HuH-7.5 (cell line): Measurements from ENCODE around the gene PARD3B.

Source experiments
- DNase-seq: peaks from one replicate; pipeline ENCODE4 v3.0.0; 2011; ENCODE audit warnings: low spot score

PARD3B gene

DNA sequence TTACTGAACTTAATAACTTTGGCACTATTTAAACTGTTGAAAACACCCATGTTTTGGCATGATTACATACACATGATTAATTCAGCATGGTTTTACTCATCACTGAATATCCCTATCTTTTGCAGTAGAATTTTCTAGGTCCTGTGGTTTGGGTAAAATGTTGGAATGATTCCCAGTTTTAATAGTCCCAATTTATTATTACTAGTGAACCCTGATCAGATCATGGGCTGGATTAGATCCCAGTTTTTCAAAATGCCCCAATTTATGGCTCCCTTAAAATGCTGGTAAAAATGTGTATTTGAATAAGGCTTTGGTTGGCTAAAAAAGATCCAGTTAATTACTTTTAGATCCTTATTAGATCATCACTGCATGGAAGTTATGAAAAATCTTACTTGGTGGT lies 863.4 kb downstream of the PARD3B start:
- no peak for DNase-seq

DNA sequence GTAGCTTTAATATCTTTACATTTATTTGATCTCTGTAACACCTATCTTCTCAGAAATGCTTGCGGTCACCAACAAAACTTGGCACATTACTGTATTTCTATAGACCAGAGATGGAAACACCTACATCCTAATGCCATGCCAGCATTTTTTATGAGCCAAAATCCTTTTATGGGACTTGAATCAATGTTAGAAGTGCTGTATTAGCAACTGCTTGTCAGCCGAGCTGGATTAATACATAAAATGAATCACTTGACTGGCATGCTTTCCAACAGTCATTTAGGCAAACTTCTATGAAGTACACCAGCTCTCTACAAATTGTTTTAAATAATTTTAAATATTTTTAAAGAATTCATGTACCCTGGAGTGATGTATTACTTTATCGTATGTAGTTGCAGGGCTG lies 864.1 kb downstream of the PARD3B start:
- DNase-seq = no peak

DNA sequence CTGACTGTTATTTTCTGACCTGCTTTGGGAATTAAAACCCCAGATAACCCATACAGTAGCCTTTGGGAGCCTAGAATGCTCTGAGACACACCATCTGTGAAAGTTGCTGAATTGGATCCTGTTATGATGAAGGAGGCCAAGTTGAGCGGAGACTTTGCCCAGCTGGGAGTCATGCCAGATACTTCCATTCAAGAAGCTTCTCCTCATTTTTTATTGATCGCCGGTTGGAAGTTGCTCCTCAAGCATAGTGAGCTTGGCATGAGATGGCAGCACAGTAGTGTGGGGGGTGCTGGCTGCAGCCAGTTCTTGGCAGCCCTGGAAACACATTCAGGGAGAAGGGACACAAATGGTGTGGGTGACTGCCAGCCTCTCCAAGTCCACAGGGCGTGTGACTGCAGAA lies 866.3 kb downstream of the PARD3B start:
- DNase-seq = no peak

DNA sequence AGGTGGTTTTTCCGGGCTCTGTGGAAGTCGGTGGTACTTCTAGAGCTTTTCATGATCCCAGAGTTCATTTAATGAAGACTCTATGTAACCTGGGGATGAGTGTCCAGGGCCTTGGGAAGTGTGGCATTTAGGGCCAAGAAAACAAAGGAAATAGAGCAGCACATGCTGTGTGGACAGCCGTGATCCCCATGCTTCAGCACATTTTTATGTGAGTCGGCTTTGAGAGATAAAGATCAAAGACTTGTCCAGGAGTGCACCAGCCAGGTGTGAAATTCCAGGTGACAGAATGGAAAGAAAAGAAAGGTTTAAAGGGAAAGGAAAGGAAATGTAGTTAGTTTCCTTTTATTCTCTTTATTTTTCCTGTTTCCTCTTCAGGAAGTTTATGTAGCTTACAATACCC lies 879.1 kb downstream of the PARD3B start:
- DNase-seq = no peak

- no peak for DNase-seq
Observed at GRCh38 chr2:205425102-205425501, 879.8 kb downstream of the PARD3B start.

GRCh38 chr2:205427112-205427511 lies 881.8 kb downstream of the PARD3B start:
- DNase-seq = no peak

DNA sequence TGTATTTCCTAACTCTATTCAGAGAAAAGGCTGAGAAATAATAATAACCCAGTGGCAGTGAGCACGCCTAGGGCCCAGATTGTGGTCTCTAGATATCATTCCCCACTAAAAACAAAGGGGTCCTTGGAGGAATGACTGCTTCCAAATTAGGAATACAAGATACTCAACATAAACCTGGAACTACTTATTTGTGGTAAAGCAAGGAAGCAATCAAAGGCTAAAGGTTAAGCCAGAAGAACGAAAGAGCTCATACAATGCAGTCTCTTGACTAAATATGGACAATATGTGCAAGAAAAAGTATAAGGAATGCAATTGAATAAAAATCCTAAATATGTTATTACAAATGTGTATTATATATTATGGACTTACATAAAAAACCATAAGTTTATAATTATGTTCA lies 883.5 kb downstream of the PARD3B start:
- DNase-seq = no peak

DNA sequence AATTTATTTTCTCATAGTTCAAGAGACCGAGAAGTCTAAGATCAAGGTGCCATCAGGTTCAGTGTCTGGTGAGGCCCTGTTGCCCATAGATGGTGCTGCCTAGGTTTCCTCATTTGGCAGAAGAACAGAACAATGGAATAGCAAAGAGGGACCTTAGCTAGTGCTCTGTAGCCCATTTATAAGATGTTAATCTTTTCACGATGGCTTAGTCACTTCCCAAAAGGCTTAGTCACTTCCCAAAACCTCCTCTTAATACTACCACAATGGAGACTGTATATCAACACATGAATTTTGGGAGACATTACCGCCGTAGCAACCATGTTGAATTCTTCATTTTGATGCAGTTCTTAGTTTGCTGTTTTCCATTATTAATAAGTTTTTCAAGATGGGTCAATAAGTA lies 890.7 kb downstream of the PARD3B start:
- no peak for DNase-seq

DNA sequence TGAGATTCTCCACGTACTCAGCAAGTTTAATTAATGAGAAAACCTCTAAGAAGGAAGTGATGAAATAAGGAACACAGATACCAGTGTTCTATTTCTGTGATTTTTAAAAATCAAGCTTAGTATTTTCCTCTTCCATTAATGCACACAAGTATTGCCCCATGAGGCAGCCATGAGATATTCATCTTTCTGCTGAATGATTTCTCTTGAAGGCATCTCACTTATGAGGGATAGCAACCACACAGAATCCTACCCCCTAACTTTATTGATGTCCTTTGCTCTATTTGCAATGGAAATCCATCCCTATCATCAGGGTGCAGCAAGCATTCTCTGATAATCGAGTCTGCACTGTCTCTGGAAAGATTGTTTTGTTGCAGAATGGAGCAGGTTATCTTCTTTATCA lies 893.0 kb downstream of the PARD3B start:
- DNase-seq = no peak

DNA sequence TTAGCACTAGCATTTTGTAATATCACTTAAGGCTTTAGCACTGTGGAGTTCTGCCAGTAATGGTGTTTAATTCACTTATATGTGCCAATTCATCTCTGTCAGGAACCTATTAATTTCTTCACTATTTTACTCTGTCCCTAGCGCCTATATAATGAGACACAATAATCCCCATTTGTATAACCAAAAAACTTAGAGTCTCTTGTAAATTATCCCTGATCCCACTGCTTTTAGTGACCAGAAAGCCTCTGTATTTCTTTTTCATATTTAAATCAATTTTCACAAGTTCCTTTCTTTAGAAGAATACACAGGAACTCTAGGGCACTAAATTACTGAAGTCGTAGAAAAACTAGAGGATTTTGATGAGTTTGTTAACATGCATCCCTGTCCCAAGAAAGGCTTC lies 894.3 kb downstream of the PARD3B start:
- no peak for DNase-seq

DNA sequence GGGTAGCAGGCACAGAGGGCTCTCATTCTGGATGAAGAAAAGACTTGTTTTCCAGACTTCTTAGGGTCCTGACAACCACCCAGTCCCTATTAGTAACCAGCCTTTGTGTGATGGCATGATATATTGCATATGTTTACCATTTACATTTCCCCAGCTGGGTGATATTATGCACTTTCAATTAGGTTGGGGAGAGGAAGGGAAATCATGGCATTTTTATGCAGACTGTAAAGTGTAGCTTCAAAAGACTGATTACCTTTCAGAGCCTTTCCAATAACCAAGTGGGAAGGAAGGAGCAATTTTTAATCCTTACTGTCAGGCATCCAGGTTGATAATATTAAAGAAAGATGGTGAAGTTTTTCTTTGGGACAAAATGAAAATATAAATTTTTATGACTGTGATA lies 896.2 kb downstream of the PARD3B start:
- DNase-seq = no peak

DNA sequence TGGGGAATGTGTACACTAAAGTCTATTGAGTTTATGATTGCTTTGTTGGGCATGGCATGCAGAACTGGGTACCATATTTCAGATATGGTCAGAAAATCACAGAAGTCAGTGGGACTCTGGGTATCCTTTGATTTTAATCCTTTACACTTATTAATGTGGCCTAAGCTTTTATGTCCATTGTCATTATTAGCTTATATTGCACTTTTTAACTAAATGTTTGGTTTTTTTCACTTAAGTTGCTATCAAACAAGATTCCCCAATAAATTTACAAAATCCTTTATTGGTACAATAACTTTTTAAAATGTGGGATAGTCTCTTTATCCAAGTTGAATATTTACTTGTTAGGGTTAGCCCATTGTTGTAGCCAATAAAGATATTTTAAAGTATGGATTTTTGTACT lies 902.9 kb downstream of the PARD3B start:
- DNase-seq = no peak

GRCh38 chr2:205451901-205452512 lies 906.7 kb downstream of the PARD3B start:
- DNase-seq = no peak

DNA sequence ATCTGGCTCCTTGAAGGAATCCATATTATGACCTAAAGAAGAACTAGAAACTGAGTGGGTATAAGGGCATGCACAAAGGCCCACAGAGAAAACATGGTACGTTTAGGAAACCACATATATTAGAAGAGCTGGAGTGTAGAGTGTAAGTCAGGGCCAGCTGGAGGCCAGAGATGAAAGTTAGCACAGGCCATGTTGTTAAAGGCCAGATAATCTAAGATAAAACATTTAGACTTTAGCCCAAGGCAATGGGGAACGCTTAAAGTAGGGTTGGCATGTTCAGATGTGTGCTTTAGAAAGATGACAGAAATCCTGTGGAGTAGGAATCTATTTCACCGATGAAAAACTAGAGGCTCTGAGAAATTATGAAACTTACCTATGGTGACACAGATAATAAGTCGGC lies 907.9 kb downstream of the PARD3B start:
- DNase-seq = no peak

DNA sequence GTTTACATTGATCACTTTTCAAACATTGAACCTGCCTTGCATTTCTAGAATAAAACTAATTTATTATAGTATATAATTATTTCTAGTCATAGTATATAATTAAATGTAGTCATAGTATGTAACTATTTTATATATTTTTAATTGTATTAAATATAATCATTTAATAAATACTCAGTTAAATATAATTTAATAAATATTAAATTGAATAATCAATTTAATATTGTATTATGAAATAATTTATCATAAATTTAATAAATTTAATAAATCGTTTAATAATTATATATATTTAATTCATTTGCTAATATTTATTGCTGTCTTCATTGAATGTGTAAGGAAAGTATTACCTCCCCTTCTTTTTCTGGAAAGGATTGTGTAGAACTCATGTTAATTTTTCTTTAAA lies 911.4 kb downstream of the PARD3B start:
- DNase-seq = no peak

- DNase-seq = no peak
Observed at GRCh38 chr2:205460217-205460616, 914.9 kb downstream of the PARD3B start.

DNA sequence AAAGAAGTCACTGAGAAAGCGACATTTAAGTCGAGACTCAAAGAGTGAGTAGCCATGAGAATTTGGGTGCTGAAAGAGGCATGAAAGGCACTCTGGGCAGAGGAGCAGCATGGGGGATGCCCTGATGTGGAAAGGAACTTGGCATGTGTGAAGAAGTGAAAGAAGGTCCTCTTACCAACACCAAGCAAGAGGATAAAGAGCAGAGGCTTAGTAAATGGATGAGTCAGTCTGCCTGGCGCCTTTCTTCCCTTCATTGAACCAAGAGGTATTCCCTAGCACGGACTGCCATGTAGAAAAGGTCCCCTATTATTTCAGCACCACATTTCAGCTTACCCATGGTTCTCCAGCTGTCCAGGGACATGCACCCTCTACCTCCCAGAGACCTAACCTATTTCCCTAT lies 915.9 kb downstream of the PARD3B start:
- DNase-seq = no peak

GRCh38 chr2:205461678-205462665 lies 916.7 kb downstream of the PARD3B start:
- DNase-seq = no peak

- DNase-seq = no peak
Observed at GRCh38 chr2:205462681-205463345, 917.5 kb downstream of the PARD3B start.

GRCh38 chr2:205463466-205464025 lies 918.3 kb downstream of the PARD3B start:
- no peak for DNase-seq

DNA sequence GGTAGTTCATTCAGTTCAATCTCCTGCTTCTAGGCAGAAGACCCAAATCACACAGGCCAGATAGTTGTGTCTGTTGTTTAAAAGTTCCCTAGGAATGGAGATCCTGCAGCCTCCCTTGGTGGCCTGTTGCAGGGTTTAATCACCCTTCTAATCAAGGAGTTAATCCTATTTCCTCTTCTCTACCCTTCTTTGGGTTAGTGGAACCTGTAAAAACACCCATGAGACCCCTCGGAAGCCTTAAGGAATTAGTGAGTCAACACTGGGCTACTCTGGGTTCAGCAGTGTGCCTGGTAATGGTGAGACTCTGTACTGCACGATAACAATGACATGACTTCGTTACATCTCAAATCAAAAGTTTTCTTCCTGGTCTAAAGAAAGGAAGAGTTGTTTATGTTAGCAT lies 919.4 kb downstream of the PARD3B start:
- no peak for DNase-seq

- DNase-seq = no peak
Observed at GRCh38 chr2:205465791-205466190, 920.5 kb downstream of the PARD3B start.

DNA sequence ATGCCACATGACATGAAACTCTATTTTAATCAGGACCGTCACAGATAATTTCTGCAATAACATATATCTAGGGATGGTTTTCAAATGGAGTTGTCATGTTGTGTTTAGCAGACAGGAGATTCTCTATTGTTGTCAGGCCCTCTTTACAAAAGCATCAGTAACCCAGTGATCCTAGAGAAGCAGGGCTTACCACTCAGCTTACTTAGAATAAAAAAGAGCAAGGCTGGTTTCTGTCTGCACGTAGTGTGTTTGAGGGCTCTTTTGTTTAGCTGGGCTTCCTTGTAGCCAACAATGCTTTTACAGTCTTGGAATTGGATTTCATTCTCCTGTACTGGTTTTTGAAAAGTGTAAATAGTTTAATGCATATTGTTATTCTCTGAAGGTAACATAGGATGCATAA lies 926.5 kb downstream of the PARD3B start:
- no peak for DNase-seq
